ENCODE data around the gene GPSM1.

Gene GPSM1

DNA sequence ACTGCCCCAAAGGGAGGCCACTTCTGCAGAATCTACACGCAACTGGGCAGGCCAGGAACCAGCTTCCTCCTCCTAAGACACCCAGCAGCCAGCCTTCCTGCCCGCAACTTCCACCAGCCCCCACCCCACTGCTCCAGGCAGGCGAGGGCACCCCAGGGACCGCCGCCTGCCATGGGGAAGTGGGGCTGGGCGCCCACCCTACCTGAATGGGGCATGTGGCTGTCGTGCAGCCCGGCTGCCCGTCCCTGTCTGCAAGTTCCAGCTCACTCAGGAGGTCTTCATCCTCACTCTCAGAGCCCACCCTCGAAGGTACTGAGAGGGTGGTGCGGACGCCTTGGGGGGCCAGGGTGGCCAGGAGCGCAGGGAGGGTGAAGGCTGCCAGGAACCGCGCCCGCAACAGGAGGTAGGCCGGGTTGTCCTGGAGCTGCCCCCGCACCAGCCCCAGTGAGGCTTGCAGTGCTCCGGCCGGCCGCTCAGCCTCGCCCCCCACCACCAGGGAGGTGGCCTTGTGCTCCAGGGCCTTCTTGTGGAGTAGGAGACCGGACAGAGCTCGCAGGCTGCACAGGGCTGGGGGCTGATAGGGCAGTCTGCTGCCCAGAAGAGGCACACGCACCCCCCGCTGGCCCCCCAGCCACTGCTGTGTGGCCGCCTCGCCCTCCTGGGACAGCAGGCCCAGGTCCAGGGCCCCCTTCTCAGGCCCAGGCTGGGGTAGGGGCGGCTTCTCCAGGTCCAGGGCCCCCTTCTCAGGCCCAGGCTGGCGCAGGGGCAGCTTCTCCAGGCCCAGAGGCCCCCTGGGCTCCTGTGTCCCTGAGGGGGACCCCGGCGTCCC, 50.2 kb downstream of the GPSM1 start:
- no peak for DNase-seq (ENCODE audit: low spot score)

DNA sequence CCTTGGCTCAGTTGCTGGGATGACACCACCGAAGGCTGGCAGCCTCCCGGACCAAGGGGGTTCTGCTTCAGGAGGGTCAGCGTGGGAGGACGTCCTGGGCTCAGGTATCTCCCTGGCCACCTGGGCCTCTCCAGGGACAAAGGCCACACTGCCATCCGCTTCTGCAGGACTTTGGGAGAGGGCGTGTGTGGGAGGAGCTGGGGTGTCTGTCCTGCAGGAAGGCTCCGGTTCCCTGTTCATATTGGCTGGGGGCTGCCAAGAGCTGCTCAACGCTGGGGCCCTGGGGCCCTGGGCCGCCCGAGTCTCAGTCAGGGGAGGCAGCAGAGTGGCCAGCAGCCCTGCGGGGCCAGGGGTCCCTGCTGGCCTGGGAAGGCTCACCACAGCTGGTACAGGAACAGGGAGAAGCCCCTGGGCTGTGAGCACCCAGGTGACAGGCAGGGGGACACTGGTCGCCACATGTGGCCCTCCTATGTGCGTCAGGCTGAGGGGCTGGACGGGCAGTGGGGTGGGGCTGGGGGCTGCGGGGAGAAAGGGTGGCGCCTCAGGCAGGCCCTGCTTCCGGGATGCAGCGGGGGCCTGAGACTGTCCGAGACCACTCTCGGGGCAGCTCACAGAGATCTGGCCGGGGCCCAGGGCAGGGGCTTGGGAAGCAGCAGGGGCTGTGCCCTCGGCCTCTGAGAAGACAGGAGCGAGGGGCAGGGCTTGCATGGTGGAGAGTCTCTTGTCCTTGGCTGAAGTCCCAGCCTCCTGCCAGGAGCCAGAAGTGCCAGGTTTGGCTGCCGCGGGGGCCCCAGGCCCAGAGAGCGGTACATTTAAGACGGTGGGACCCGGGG, 51.0 kb downstream of the GPSM1 start:
- no peak for DNase-seq (ENCODE audit: low spot score)

DNA sequence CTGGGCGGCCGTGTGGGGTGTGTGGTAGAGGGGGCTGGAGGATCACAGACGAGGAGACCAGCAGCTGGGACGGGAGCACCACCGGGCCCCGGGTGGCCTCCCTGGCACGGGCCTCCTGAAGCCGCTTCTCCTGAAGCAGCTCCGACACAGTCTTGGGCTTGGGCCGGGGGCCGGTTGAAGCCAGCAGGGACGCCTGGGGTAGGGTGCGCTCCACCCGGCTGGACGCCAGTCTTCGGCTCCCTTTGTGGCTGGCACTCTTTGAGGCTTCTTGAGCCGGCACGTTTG, 51.6 kb downstream of the GPSM1 start:
- DNase-seq (ENCODE audit: low spot score): no peak

DNA sequence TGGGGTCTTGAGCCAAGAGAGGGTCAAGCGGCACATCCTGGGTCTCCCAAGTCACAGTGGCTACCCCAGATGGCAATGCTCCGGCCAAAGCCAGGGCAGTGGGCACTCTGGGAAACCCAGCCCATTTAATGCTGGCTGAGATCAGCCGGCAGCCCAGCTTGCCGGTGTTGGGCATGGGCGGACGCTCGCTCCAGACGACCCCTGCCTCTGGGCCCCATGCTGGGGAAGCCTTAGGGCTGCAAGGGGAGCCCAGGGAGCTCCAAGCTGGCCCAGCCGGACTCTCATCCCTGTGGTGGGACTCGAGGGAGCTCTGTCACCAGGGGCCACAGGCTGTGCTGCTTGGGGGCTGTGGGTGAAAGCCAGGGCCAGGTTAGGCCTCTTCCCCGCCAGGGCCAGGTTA, 52.1 kb downstream of the GPSM1 start:
- no peak for DNase-seq (ENCODE audit: low spot score)

DNA sequence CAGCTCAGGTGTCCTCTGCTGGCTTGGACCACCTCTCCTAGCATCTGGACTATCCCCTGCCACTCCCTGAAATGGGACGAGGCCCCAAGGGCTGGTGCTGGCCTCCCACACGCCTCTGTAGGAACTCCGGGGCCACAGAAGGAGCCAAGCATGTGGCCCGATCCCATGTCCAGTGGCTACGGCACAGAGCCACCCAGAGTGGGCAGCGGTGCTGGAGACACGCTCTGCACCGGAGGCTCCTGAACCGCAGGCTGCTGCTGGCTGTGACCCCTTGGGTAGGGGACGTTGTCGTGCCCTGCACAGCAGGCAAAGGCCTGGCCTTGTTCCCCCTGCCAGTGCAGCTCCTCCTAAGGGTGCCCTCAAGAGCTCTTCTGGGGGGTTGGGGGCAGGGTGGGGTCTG, 52.6 kb downstream of the GPSM1 start:
- no peak for DNase-seq (ENCODE audit: low spot score)

DNA sequence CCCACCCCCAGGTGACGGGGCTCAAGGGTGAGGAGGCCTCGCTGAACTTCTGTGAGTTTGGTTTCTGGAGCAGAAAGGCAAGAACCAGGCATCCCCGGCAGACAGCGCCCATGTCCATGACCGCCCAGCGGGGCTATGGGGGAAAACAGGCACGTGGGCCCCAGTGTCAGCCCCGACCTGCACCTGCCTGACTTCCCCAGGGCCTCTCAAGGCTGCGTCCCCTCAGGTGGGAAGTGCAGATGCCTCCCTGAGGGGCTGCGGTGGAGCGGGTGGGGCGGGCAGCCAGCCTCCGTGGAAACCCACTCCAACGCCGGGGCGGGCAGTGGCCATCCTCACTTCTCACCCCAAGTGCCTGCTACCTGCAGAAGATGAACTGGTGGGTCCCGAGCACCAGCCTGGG, 53.0 kb downstream of the GPSM1 start:
- no peak for DNase-seq (ENCODE audit: low spot score)

DNA sequence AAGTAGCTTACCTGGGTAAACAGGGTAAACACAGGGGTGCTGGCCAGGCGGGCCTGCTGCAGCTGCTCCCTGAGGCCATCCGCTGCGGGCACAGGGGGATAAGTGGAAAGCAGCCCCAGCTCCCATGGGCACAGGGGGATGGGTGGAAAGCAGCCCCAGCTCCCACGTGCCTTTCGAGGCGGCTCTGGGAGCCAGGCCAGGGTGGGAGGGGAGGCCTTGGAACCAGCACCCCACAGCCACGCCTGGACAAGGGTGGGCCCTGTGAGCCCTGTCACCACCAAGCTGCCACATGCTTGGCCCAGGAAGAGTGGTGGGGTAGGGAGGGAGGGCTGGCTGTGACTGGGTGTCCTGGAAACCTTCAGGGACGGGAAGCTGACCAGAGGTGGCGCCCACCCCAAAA, 54.0 kb downstream of the GPSM1 start:
- no peak for DNase-seq (ENCODE audit: low spot score)

DNA sequence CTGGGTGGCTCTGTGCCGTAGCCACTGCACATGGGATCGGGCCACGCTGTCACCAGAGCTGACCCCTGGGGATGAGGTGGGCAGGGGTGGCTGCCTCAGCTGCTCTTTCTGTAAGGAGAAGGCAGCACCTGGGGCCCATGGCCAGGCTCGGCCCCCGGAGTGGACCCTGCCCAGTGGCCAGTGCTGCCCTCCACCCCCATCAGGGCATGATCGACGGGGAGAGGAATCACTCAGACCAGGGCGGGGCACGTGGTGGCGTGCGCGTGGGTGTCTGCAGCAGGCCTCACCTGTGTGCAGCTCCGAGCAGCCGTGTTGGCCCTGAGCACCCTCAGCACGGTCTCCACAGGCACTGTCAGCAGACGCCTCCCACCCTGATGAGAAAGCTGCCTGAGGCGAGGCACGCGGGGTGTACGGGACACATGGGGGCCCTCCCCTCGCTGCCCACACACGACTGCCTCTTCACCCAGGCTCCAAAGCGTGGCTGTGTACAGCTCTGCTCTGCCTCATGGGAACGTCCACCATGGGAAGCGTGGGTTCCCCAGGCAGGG, 54.7 kb downstream of the GPSM1 start:
- DNase-seq (ENCODE audit: low spot score): peak; percentile 58

DNA sequence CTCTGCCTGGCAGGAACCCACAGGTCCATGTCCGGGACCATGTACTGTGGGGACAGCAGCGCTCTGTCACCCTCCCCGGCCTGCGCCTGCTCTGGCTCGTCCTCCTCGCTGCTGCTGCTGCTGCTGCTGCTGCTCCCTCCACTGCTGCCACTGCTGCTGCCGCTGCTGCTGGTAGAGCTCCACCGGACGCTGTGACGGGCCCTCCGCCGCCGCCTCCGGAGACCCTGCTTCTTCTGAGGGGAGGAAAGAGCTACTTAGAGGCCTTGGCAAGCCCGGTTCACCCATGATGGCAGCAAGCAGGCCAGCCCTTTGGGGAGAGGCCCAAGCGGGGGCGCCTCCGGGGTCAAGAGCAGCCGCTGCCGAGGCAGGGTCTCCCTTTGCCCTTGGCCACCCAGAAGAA, 56.1 kb downstream of the GPSM1 start:
- DNase-seq (ENCODE audit: low spot score): no peak

DNA sequence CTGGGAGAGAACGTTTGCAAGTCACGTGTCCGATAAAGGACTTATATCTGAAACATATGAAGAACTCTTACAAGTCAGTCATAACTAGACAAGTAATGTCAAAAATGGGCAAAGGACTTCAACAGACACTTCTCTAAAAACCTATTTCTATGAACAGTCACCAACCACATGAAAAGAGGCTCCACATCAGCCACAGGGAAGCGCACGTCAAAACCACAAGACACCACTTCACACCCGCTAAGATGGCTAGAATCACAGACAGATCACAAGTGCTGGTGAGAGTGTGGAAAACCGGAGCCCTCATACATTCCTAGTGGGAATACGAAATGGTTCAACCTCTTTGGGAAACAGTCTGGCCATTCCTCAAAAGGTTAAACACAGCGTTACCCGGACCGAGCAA, 57.7 kb downstream of the GPSM1 start:
- DNase-seq (ENCODE audit: low spot score): no peak

DNA sequence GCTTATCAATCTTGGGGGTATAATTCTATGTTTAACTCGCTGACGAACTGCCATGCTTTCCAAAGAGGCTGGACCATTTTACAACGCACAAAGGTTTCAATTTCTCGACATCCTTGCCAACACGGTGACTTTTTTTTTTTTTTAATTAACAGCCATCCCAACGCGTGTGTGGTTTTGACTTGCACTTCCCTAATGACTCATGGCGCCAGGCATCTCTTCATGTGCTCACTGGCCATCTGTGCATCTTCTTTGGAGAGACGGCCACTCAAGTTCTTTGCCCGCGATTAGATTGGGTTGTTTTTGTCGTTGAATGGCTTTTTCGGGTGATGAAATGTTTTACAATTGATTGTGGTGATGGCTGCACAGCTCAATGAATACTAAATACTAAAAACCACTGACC, 58.7 kb downstream of the GPSM1 start:
- no peak for DNase-seq (ENCODE audit: low spot score)

DNA sequence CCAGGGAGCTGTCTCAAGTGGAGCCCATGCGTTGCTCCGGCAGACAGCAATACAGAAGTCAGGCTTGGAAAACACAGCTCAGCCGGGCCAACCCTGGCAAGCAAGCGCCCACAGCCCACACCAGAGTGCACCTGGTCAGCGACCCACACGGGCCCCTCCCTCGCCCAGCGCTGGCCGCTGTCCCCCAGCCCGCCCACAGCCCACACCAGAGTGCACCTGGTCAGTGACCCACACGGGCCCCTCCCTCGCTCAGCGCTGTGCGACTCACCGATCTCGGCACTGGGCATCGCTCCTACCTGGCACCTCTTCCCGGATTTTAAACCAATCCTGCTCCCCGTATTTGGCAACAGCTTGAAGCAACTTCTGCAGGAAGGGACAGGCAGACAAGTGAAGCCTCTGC, 59.9 kb downstream of the GPSM1 start:
- DNase-seq (ENCODE audit: low spot score): no peak

DNA sequence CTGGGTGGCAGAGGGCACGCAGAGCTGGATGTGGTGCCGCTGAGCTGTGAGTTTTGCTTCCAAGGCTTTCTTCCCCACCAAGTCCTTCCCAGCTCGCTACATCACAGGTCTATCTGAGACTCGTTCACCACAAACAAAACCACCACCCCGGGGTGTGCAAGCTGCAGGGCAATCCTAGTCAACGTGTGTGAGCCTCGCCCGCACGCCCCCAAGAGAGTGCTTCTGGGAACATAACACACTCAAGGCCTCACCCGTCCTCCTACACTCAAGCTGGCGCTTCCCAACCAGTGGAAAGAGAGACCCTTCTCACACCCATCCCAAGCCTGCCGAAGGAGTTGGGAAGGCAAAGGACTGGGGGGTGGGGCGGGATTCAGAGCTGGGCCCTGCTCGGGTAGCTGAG, 62.1 kb downstream of the GPSM1 start:
- DNase-seq (ENCODE audit: low spot score): no peak

DNA sequence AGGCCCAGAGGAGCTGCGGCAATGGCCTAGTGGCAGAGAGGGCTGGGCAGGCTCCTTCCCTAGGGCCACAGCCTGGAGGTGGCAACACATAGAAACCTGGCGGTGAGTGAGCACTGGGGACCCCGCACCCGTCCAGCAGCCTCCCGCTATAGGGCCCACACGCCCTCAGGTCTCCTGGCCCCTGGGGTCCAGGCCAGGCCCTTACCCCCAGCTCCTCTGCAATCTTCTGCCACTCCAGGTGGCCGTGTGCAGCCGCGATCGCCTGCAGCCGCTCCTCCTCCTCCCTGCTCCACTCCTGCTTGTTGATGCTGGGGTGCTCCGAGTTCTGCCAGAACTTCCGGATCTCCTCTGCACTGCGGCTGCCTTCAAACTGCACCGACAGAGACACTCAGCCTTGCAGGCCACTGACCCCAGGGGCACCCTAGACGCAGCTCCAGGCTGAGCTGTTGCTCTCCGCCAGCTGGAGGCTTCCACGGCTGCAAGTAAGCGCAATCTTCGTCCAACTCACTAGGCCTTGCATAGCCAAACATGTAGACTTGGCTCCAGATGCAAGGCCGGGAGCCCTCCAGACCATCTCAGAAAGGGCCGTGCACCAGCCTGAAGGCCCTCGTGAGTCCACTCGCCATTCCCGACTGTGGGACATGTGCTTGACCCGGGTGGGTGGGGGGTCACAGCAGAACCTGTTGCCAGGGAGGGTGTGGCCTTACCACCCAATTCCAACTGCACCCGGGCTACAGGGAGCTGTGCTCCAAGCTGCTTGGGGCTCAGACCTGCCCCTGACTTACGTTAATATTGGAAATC, 64.6 kb downstream of the GPSM1 start:
- no peak for DNase-seq (ENCODE audit: low spot score)

DNA sequence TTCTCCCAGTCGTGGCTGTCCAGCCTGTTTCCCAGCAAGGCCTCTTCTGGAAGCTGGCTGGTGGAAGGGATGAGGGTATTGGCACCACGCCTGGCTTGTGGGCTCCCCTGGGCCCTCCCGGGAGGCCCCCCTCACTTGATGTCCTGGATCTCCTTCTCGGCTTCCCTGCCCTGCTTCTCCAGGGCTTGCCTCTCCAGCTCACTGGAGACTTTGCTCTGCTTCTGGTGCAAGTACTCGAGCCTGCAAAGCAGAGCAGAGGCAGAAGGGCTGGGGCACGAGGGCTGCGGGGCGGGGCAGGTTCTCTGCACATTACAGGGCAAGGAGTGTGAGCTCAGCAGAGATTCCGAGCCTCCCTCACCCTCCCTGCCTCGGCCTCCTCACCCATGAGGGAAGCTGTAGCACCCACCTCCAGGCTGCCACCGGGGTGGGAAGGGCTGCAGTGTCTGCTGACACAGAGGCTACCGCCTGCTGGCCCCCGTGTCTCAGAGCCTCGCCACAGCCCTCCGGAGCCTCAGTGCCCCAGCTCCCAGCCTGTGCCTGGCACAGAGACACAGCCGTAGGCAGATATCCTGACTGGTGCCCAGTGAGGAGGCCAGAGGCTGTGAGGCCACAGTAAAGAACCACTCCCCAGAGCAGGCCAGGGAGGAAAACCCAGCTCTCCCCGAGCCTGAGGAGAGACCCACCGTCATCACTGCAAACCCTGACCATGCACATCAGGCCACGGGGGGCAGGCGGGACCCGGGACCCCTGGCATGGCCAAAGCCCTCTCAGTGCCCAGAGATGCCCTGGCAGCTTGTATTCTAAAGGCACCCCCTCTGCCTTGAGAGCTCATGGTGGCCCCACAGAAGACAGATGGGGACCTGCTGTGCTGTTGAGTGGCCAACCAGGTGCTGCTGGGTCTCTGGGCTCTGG, 65.5 kb downstream of the GPSM1 start:
- no peak for DNase-seq (ENCODE audit: low spot score)

DNA sequence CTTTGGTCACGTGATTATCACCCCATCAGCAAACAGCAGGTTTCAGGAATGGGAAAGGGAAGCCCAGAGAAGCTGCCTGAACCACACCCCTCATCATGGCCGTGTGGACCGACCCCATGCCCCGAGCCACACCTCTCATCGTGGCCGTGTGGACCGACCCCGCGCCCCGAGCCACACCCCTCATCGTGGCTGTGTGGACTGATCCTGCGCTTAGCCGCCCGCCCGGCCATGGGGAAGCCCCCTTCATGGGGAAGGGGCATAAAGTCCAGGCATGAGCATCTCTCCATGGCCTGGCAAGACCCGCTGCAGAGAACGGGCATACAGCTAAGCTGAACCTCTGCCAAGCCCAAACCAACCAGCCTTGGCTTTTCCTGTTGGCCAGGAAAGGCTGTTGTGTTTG, 66.2 kb downstream of the GPSM1 start:
- no peak for DNase-seq (ENCODE audit: low spot score)

DNA sequence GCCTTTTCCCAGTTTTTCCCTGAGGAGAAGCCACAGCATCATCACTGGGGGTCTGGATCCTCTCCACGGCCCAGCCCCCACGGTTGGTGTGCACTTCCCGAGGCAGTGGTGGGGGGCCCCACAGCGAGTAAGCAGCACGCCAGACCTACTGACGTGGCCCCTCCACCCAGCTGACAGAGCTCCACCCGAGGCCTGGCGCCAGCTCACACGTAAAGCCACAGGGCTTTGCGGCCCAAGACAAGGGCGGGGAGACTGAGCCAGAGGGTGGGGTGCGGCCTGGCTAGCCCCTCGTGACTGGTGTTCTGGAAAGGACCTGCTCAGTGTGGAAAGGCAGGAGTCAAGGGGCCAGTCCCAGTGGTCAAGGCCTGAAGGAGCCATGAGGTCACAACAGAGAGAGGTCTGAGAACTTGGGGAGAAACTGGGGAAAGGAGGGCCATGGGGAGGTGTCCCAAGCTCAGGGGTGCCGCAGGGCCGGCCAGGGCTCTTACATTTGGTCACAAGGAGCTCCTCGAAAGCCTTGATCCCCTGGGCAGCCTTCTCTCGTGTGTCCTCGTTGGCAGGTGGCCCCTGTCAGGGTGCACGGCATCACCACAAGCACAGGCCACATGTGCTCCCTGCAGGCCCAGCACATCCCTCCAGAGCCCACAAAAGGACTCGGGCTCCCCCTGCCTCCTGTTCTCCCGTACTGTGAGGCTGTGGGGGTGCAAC, 67.1 kb downstream of the GPSM1 start:
- DNase-seq (ENCODE audit: low spot score): no peak

DNA sequence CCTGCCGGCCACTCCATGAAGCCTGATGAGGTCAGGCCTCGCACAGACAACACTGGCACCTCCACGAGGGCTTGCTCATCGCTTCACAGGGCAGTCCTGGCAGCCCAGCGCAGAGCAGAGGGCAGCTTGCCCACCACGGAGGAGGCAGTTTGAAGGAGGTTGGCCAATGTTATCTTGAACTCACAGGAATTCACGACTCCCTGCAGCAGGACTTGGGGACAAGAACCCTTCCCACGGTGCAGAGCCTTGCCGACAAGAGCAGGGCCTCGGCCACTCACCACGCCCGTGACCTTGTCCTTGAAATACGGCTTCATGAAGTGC, 67.6 kb downstream of the GPSM1 start:
- no peak for DNase-seq (ENCODE audit: low spot score)

DNA sequence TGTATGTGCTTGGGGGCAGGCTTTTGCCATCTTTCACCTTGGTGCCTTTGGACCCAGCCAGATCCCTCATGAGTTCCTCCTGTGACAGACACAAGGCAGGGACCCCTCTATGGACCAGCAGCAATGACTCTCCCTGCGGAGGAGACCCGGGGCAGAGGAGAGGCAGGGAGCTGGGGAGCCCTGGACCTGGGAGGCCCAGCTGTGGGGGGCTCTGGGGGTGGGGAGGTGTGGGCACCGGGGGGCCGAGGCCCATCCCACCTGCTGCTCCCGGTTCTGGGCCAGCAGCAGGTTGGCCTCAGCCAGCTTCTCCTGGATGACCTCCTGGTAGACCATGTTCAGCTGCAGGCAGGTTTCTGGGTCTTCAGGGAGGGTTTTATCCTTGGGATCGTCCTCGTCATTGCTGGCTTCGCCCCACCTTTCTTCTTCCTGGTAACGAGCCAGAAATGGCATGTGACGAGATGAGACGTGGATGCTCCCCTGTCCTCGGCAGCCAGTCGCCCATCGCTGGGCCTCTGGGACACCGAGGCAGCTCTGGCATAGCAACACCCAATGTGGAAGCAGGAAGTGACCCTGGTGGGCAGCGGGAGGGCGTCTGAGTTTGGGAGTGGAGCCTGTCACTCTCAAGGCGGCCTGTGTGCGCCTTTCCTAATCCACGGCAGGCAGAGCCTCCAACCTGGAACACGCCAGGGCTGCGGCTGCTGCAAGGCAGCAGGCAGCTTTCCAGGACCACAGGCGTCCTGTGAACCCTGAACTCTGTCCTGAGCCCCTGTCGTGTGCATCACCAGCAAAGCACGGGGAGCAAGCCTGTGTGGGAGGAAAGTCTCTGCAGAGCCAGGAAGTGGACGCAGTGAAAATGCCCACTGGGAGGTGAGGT, 68.2 kb downstream of the GPSM1 start:
- DNase-seq (ENCODE audit: low spot score): no peak

DNA sequence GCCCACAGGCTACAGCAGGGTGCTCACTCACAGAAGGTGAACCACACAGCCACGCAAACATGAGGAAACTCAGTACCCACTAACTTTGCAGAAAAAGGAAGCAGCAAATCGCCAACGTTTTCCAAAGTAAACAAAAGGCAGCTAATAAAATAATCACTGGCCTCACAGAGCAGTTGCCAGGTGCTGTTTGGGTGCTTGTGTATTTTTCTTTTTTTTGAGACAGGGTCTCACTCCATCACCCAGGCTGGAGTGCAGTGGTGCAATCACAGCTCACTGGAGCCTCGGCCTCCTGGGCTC, 68.8 kb downstream of the GPSM1 start:
- no peak for DNase-seq (ENCODE audit: low spot score)
